ENCODE measurements around the gene PTPN20. TPM values are rescaled to one million over a fixed set of nuclear protein-coding genes. Genes with fewer than 3 reads are reported as not detected.
"Not testable (repeated sequence)": the region's sequence is repeated elsewhere in the genome, so short reads cannot be mapped to it uniquely, and the experiment has no call there.

The PTPN20 gene
- total RNA-seq, 1 donor from 2014 or later: not detected

DNA sequence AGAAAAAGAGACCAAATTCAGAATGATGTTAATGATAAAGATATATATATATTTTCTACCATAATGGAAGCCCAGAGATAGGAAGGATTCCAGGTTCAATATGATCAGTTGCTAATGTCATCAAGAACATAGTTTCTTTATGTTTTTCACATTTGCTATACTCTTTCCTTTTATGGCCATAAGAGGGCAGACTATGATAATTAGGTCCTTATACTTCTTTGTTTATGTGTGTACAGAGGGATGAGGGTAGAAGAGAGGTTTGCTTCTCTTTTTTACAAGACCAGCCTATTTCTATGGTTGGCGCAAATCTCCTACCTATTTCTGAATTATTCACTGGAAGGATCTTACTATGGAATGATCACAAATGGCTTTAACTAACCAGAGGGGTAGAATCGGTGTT lies 52.1 kb downstream of the PTPN20 start:
- TF ChIP-seq, protein P1, sequence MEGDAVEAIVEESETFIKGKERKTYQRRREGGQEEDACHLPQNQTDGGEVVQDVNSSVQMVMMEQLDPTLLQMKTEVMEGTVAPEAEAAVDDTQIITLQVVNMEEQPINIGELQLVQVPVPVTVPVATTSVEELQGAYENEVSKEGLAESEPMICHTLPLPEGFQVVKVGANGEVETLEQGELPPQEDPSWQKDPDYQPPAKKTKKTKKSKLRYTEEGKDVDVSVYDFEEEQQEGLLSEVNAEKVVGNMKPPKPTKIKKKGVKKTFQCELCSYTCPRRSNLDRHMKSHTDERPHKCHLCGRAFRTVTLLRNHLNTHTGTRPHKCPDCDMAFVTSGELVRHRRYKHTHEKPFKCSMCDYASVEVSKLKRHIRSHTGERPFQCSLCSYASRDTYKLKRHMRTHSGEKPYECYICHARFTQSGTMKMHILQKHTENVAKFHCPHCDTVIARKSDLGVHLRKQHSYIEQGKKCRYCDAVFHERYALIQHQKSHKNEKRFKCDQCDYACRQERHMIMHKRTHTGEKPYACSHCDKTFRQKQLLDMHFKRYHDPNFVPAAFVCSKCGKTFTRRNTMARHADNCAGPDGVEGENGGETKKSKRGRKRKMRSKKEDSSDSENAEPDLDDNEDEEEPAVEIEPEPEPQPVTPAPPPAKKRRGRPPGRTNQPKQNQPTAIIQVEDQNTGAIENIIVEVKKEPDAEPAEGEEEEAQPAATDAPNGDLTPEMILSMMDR (IDR thresholded peaks at IDR 0.05): peak; percentile 24
- DNase-seq (ENCODE audit: low spot score); H3K36me3 Mint-ChIP-seq (ENCODE audit: low read depth); H3K27me3 Mint-ChIP-seq (ENCODE audit: low read depth); H3K27ac Mint-ChIP-seq (ENCODE audit: unreplicated experiment); H3K9me3 Mint-ChIP-seq (ENCODE audit: low read depth); H3K4me3 Mint-ChIP-seq (ENCODE audit: unreplicated experiment); H3K4me1 Mint-ChIP-seq (ENCODE audit: low read depth): not testable (repeated sequence)

DNA sequence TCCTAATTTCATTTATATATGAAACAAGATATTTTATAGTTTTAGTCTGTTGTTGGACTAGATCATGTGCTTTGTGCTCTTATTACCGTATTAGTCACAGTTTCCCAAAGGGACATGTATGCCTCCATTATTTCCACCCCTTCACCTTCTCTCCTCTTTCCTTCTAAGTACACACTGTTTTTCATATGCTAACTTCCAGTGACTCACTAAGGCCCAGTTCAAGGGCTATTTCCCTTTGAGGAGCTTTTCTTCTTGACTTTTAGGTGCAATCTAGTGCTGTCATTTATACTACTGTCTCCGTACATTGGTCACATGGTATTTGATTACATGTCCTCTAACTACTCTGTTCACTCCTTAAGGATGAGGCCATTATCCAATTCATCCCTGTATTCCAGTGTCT lies 55.8 kb downstream of the PTPN20 start:
- not testable (repeated sequence) for H3K36me3 Mint-ChIP-seq (ENCODE audit: low read depth); H3K4me1 Mint-ChIP-seq (ENCODE audit: low read depth); H3K27ac Mint-ChIP-seq (ENCODE audit: unreplicated experiment); DNase-seq (ENCODE audit: low spot score); H3K4me3 Mint-ChIP-seq (ENCODE audit: unreplicated experiment); H3K27me3 Mint-ChIP-seq (ENCODE audit: low read depth); H3K9me3 Mint-ChIP-seq (ENCODE audit: low read depth)

DNA sequence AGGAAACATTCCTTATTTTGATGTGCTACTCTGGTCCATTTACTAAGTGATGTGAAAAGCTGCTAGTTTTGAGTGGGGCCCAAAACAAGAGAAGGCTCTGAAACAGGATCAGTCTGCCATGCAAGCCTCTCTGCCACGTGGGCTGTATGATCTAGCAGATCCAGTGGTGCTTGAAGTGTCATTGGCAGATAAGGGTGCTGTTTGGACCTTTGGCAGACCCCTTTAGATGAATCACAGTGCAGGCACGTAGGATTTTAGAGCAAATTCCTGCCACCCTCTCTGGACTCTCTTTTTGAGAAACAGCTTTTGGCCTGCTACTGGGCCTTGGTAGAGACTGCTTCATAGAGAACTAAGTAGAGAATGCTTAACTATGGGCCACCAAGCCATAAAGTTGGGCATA lies 69.0 kb downstream of the PTPN20 start:
- not testable (repeated sequence) for H3K27ac Mint-ChIP-seq (ENCODE audit: unreplicated experiment); H3K4me1 Mint-ChIP-seq (ENCODE audit: low read depth); H3K4me3 Mint-ChIP-seq (ENCODE audit: unreplicated experiment); DNase-seq (ENCODE audit: low spot score); H3K9me3 Mint-ChIP-seq (ENCODE audit: low read depth); H3K27me3 Mint-ChIP-seq (ENCODE audit: low read depth); H3K36me3 Mint-ChIP-seq (ENCODE audit: low read depth)

DNA sequence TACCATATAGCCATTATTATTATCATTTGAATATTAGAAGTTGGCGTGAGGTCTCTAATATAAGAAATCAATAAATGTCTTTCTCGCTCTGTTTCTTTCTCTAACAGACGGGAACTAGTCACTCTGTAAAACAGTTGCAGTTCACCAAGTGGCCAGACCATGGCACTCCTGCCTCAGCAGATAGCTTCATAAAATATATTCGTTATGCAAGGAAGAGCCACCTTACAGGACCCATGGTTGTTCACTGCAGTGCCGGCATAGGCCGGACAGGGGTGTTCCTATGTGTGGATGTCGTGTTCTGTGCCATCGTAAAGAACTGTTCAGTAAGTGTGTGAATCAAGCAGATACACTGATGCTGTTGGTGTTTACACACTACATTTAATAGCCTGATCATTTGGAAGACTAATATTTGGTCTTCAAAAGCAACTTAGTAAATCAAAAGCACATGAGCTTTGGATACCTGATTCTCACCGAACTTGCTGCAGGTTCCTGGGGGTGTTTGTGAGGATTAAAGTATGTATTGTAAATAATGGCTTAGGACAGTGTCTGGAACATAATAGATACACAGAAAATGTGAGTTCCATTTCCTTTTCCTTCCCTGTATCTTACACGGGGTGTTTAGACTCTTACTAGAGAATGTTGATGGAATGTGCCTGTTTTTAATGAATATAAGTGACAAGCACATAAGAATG lies 76.2 kb downstream of the PTPN20 start:
- not testable (repeated sequence) for H3K9me3 Mint-ChIP-seq (ENCODE audit: low read depth); H3K4me1 Mint-ChIP-seq (ENCODE audit: low read depth); H3K36me3 Mint-ChIP-seq (ENCODE audit: low read depth); H3K27ac Mint-ChIP-seq (ENCODE audit: unreplicated experiment); H3K27me3 Mint-ChIP-seq (ENCODE audit: low read depth); DNase-seq (ENCODE audit: low spot score); H3K4me3 Mint-ChIP-seq (ENCODE audit: unreplicated experiment)

DNA sequence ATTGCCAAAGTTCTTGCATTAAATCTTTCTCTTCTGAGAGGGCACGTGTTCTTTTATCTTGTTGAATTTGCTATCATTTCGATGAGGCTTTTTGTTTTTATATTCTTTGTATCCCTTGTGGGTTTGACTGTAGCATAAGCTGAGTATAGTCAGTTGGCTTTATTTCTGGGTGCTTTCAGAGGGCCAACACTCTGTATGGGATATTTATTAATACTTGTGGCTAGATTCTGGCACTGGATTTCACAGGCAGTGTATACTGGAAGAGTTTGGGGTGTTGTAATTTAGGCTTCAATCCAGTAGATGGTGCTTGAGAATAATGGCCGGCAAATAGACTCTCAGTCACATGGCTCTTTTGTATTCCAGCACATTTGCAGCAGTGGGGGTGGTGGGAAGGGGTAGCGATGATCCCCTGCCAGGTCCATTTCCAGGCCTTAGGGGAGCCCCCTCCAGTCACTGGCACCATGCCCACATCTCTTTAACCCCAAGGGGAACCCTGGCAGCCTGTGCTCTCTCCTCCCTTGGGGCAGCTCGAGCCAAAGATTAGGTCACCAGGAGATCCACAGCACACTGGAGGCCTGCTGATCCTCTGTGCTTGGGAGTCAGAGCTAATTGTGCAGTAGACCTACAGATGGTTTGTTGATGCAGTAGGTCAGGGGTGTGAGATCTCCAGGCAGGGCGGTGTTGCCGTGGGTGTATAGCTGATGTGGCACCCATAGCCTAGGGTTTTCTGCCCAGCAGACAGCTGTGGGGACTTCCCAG lies 81.8 kb downstream of the PTPN20 start:
- DNase-seq (ENCODE audit: low spot score): no peak
- Mint-ChIP-seq H3K4me1 (ENCODE audit: low read depth) (no peaks in the 10 kb centered on the region), H3K4me3 (ENCODE audit: unreplicated experiment) (no peak overlapping the region), H3K36me3 (ENCODE audit: low read depth) (peaks cover 4% of the 10 kb centered on the region), H3K27ac (ENCODE audit: unreplicated experiment) (no peak overlapping the region), H3K27me3 (ENCODE audit: low read depth) (peaks cover 4% of the 10 kb centered on the region), H3K9me3 (ENCODE audit: low read depth) (peaks cover 8% of the 10 kb centered on the region)
- TF ChIP-seq, protein P1 (IDR thresholded peaks at IDR 0.05): peak; percentile 70

DNA sequence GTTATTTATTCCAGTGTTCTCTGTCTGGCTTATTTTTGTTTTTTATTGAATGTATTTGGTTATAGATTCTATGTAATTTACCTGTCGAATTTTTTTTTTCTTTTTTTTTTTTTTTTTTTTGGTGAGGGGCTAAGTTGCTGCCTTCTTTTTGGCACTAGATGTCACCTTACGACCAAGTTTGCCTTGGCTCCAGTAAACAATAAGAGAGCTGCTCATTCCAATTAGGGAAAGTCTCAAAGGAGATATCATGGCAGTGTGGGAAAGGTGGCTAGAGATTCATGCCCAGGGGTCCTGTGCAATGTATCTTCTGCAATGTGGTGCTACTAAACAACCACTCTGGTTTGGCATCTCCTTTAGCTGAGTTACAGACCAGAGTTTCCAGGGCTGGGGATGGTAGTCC lies 84.0 kb downstream of the PTPN20 start:
- no peak overlapping the region for H3K27ac Mint-ChIP-seq (ENCODE audit: unreplicated experiment)
- H3K4me1 Mint-ChIP-seq (ENCODE audit: low read depth): no peaks in the 10 kb centered on the region
- no peak for DNase-seq (ENCODE audit: low spot score)
- peaks cover 4% of the 10 kb centered on the region for H3K36me3 Mint-ChIP-seq (ENCODE audit: low read depth)
- peaks cover 8% of the 10 kb centered on the region for H3K9me3 Mint-ChIP-seq (ENCODE audit: low read depth)
- H3K4me3 Mint-ChIP-seq (ENCODE audit: unreplicated experiment): no peak overlapping the region
- TF ChIP-seq, protein P1 (IDR thresholded peaks at IDR 0.05): peak; percentile 21
- H3K27me3 Mint-ChIP-seq (ENCODE audit: low read depth): peaks cover 4% of the 10 kb centered on the region
